ENCODE data around the gene ANGPTL7. TPM values are rescaled to one million over a fixed set of nuclear protein-coding genes. Genes with fewer than 3 reads are reported as not detected.

ANGPTL7 gene
- total RNA-seq = not detected

- Mint-ChIP-seq H3K27me3 (no peaks in the 10 kb centered on the region), H3K4me1 (no peaks in the 10 kb centered on the region), H3K4me3 (no peak within 1 kb of the TSS), H3K27ac (no peak within 1 kb of the TSS), H3K9me3 (ENCODE audit: low read depth) (no peaks in the 10 kb centered on the region), H3K36me3 (peaks cover 9% of the 10 kb centered on the region)
- no peak for DNase-seq
- no peak for ATAC-seq
- CTCF ChIA-PET = interaction anchor here (0.7 kb wide), 1 partner anchor 530 kb away, joined by 3 read pairs; no protein-coding TSS in a partner anchor
Measured at GRCh38 chr1:11188858-11189451, at the start of gene ANGPTL7. Gene ANGPTL7 (plus strand): TSS chr1:11189355. CDS start chr1:11189580, 225 bp downstream.

DNA sequence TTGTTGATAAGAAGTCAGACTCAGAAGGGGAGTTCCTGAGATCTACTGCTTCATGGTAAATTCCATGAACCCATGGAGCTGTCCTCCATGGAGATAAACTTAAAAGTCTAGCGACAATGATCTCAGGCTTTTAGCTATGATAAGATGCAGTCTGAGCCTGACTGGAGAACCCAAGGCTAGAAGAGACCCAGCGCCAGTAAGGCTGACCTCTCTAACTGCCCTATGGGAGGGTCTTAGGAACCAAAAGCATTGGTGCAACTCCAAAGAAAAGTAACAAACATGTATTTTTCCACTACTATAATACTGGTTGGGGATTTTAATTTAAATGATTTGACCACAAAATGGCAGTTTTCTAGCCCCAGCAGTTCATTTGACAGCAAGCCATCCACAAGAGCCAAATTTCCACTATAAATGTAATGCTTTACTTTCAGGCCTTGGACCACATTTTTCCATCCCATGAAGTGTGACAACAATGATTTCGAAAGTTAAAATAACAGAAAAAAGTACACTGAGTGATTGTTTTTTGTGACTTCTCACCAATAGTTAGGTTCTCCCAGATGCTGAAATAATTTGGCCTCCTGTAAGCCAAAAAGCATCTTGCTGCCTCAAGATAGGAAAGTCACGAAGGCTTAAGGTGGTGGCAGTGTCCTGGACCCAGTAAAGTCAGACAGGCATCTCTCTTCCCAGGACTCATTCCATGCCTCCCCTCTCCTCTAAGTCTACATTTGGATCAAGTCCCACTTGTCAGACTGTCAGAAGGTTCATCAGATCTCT lies 46.4 kb upstream of the ANGPTL7 start:
- no peak for ATAC-seq
- DNase-seq = no peak
- CTCF ChIA-PET = no interaction called here
- H3K27me3 Mint-ChIP-seq = no peaks in the 10 kb centered on the region
- H3K4me3 Mint-ChIP-seq = no peak overlapping the region
- H3K36me3 Mint-ChIP-seq = peaks cover 13% of the 10 kb centered on the region
- H3K27ac Mint-ChIP-seq = no peak overlapping the region
- H3K4me1 Mint-ChIP-seq = peaks cover 4% of the 10 kb centered on the region
- no peaks in the 10 kb centered on the region for H3K9me3 Mint-ChIP-seq (ENCODE audit: low read depth)

GRCh38 chr1:11143401-11143800 lies 45.8 kb upstream of the ANGPTL7 start:
- H3K4me3 Mint-ChIP-seq = no peak overlapping the region
- ATAC-seq (no peak), DNase-seq (no peak)
- CTCF ChIA-PET = no interaction called here
- no peak overlapping the region for H3K27ac Mint-ChIP-seq
- peaks cover 13% of the 10 kb centered on the region for H3K36me3 Mint-ChIP-seq
- H3K27me3 Mint-ChIP-seq = no peaks in the 10 kb centered on the region
- H3K9me3 Mint-ChIP-seq (ENCODE audit: low read depth) = no peaks in the 10 kb centered on the region
- H3K4me1 Mint-ChIP-seq = peaks cover 4% of the 10 kb centered on the region

- CTCF ChIA-PET = no interaction called here
- Mint-ChIP-seq H3K27me3 (no peaks in the 10 kb centered on the region), H3K27ac (peak overlapping the region; percentile 26), H3K36me3 (peaks cover 14% of the 10 kb centered on the region), H3K4me1 (peaks cover 4% of the 10 kb centered on the region), H3K4me3 (no peak overlapping the region), H3K9me3 (ENCODE audit: low read depth) (no peaks in the 10 kb centered on the region)
- DNase-seq (no peak), ATAC-seq (peak; percentile 39)
Measured at GRCh38 chr1:11143907-11144306, 45.2 kb upstream of the ANGPTL7 start.

DNA sequence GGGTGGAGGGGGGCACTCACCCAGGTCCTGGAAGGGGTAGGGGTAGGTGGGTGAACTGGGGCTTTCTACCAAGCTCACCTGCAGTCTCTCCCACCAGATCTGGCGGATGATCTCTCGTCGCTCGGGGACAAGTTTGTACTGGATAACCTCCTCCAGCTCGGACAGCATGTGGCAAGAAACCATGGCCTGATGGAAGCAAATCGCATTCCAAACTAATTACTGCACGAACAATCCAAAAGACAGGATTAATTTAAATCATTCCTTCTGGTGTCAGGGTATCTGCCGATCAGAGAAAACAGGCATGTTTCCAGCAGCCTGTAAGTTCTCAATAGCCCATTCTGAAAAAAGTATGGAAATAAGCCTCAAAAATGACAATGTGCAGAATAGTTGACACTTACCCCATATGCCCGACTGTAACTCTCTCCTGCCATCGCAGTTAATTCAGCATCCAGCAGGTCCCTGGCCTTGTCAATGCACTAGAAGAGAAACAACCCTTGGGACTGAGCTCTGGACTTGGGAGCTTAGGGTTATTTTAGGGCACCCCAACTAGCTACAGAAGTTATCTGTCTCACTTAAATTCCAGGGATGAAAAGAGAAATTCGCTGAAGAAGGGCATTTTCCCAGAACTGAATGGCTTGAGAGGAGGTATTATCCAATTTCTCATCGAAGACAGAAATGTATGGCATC lies 44.4 kb upstream of the ANGPTL7 start:
- no peak for DNase-seq
- Mint-ChIP-seq H3K4me3 (no peak overlapping the region), H3K27ac (no peak overlapping the region), H3K27me3 (no peaks in the 10 kb centered on the region), H3K9me3 (ENCODE audit: low read depth) (no peaks in the 10 kb centered on the region), H3K4me1 (peaks cover 4% of the 10 kb centered on the region), H3K36me3 (peaks cover 16% of the 10 kb centered on the region)
- no peak for ATAC-seq
- CTCF ChIA-PET = no interaction called here

- Mint-ChIP-seq H3K27me3 (no peaks in the 10 kb centered on the region), H3K4me1 (peaks cover 4% of the 10 kb centered on the region), H3K27ac (no peak overlapping the region), H3K9me3 (ENCODE audit: low read depth) (no peaks in the 10 kb centered on the region), H3K4me3 (no peak overlapping the region), H3K36me3 (peaks cover 16% of the 10 kb centered on the region)
- CTCF ChIA-PET = interaction anchor here (0.7 kb wide), 1 partner anchor 9 kb away, joined by 3 read pairs; no protein-coding TSS in a partner anchor
- DNase-seq (no peak), ATAC-seq (no peak)
Measured at GRCh38 chr1:11145741-11146140, 43.4 kb upstream of the ANGPTL7 start.

DNA sequence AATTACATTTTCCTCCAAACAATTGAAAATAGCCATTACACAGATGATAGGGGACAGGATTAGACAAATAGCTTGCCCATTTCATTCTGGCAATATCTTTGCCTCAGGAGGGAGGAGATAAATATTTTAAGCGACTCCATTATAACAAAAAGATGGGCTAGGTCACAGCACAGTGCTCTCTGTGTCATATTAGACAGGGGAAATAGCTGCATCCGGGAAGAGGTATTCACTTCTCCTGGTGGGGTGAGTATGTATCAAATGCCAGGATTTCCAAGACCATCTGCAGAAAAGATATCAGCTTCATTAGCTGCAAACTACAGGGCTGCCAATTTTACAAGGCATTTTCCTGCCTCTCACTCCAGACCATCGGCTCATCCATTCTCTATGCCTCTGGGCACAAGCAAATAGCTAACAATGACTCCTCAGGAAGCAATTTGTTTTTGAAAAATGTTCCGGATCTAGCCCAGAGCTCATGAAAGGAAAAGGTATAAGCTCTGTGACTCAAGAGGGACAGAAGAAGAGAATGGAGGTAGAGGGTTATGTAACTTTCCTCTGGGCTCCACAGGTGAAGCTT lies 41.9 kb upstream of the ANGPTL7 start:
- Mint-ChIP-seq H3K36me3 (peaks cover 14% of the 10 kb centered on the region), H3K4me3 (no peak overlapping the region), H3K9me3 (ENCODE audit: low read depth) (no peaks in the 10 kb centered on the region), H3K4me1 (peaks cover 4% of the 10 kb centered on the region), H3K27me3 (no peaks in the 10 kb centered on the region), H3K27ac (no peak overlapping the region)
- ATAC-seq (no peak), DNase-seq (no peak)
- CTCF ChIA-PET = interaction anchor here (0.9 kb wide), 1 partner anchor 15 kb away, joined by 3 read pairs; no protein-coding TSS in a partner anchor

DNA sequence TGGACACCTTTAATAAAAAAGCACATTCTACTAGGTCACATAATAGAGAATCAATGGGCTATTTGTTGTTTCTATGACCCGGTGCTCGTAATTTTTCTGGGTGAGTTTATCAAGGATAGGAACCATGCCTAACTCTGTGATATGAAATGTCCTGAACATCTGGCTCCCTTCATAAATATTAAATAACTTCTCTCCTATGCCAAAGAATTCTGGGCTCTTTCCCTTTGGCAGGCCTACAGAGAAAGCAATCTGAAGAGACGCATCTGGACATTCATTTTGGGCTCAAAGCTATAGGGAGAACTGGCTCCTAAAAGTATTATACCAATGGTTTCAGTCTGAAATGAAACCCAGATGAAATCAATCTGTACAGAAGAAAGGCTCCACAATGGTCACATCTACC lies 38.8 kb upstream of the ANGPTL7 start:
- Mint-ChIP-seq H3K36me3 (peaks cover 14% of the 10 kb centered on the region), H3K27me3 (no peaks in the 10 kb centered on the region), H3K9me3 (ENCODE audit: low read depth) (no peaks in the 10 kb centered on the region), H3K27ac (no peak overlapping the region), H3K4me1 (no peaks in the 10 kb centered on the region), H3K4me3 (no peak overlapping the region)
- DNase-seq = no peak
- CTCF ChIA-PET = no interaction called here
- no peak for ATAC-seq

- ATAC-seq (no peak), DNase-seq (no peak)
- CTCF ChIA-PET = interaction anchor here (0.9 kb wide), 1 partner anchor 113 kb away, joined by 3 read pairs; no protein-coding TSS in a partner anchor
- H3K36me3 Mint-ChIP-seq = peaks cover 12% of the 10 kb centered on the region
- H3K4me1 Mint-ChIP-seq = no peaks in the 10 kb centered on the region
- H3K27ac Mint-ChIP-seq = no peak overlapping the region
- H3K9me3 Mint-ChIP-seq (ENCODE audit: low read depth) = no peaks in the 10 kb centered on the region
- H3K4me3 Mint-ChIP-seq = no peak overlapping the region
- H3K27me3 Mint-ChIP-seq = no peaks in the 10 kb centered on the region
Measured at GRCh38 chr1:11151114-11151513, 38.0 kb upstream of the ANGPTL7 start.

- Mint-ChIP-seq H3K4me1 (peaks cover 7% of the 10 kb centered on the region), H3K36me3 (peaks cover 17% of the 10 kb centered on the region), H3K27ac (no peak overlapping the region), H3K4me3 (no peak overlapping the region), H3K9me3 (ENCODE audit: low read depth) (no peaks in the 10 kb centered on the region), H3K27me3 (no peaks in the 10 kb centered on the region)
- CTCF ChIA-PET = interaction anchor here (1.2 kb wide), 1 partner anchor 114 kb away, joined by 4 read pairs; no protein-coding TSS in a partner anchor
- DNase-seq (no peak), ATAC-seq (no peak)
Measured at GRCh38 chr1:11151826-11152612, 37.1 kb upstream of the ANGPTL7 start.

GRCh38 chr1:11152755-11153154 lies 36.4 kb upstream of the ANGPTL7 start:
- H3K27me3 Mint-ChIP-seq = no peaks in the 10 kb centered on the region
- CTCF ChIA-PET = interaction anchor here (1.2 kb wide), 1 partner anchor 115 kb away, joined by 4 read pairs; no protein-coding TSS in a partner anchor
- H3K4me1 Mint-ChIP-seq = peaks cover 9% of the 10 kb centered on the region
- H3K36me3 Mint-ChIP-seq = peaks cover 19% of the 10 kb centered on the region
- H3K27ac Mint-ChIP-seq = no peak overlapping the region
- no peak overlapping the region for H3K4me3 Mint-ChIP-seq
- ATAC-seq (no peak), DNase-seq (no peak)
- H3K9me3 Mint-ChIP-seq (ENCODE audit: low read depth) = no peaks in the 10 kb centered on the region

GRCh38 chr1:11153184-11153583 lies 36.0 kb upstream of the ANGPTL7 start:
- Mint-ChIP-seq H3K36me3 (peaks cover 19% of the 10 kb centered on the region), H3K4me1 (peaks cover 9% of the 10 kb centered on the region)

GRCh38 chr1:11156441-11156840 lies 32.7 kb upstream of the ANGPTL7 start:
- H3K36me3 Mint-ChIP-seq = peaks cover 18% of the 10 kb centered on the region
- DNase-seq = no peak
- no peak for ATAC-seq
- no peaks in the 10 kb centered on the region for H3K9me3 Mint-ChIP-seq (ENCODE audit: low read depth)
- H3K4me1 Mint-ChIP-seq = peaks cover 9% of the 10 kb centered on the region
- no peak overlapping the region for H3K4me3 Mint-ChIP-seq
- no peaks in the 10 kb centered on the region for H3K27me3 Mint-ChIP-seq
- CTCF ChIA-PET = no interaction called here
- peak overlapping the region; percentile 47 for H3K27ac Mint-ChIP-seq

More at GRCh38 chr1:11153184-11153583, 36.0 kb upstream of the ANGPTL7 start:
- ATAC-seq (no peak), DNase-seq (no peak)
- Mint-ChIP-seq H3K4me3 (no peak overlapping the region), H3K9me3 (ENCODE audit: low read depth) (no peaks in the 10 kb centered on the region), H3K27ac (no peak overlapping the region), H3K27me3 (no peaks in the 10 kb centered on the region)
- CTCF ChIA-PET = interaction anchor here (1.2 kb wide), 1 partner anchor 115 kb away, joined by 4 read pairs; no protein-coding TSS in a partner anchor
